Measurements from ENCODE around the gene STX3. TPM values are rescaled to one million over a fixed set of nuclear protein-coding genes. Genes with fewer than 3 reads are reported as not detected.
A peak's percentile ranks its signal among the peaks of the same experiment; 100 is the strongest.

STX3 gene
- total and polyA plus RNA-seq, 8 donors: 12.1 to 21.5 (median 15.3) TPM

DNA sequence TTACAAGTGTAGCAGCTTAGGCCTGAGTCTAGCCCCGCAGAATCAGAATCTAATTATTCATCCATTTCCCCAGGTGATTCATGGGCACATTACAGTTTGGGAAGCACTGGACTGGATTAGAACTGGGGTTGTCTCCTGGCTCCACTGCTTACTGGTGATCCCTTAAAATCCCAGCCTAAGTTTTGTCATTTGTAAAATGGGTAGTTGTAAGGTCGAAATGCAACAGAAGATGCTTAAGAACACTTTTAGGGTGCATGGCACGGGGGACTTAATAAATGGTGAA is 1.3 kb downstream of the STX3 start:
- no peak for ATAC-seq
- 22 to 32% methylated on average over 3 of the region's 3 CpGs for WGBS, 2 donors
- peaks cover 0 to 15% (median 7%) of the 10 kb centered on the region in 3 donors for H3K4me1 ChIP-seq

DNA sequence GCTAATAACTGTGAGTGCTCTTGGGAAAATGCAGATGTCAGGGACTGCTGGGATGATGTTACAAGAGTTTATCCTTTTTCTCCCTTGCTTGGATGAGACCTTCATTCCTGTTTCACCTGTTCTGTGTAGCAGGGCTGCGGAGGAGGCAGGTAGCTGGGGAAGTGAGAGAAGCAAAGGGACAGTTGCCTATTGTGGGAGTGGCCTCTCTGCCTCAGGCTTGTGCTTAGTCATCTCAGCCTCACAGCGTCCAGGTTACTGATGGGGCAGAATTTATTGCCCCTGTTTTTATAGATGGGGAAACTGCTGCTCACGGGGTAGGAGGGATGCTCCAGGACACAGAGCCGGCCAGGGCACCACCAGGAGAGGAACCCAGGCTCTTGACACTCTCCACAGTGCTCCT is 1.7 kb downstream of the STX3 start:
- H3K27me3 ChIP-seq: no peaks in the 10 kb centered on the region
- H3K36me3 ChIP-seq: no peaks in the 10 kb centered on the region
- intact Hi-C loops (cut with DNase I): no loop called here
- peaks cover 0 to 18% (median 7%) of the 10 kb centered on the region in 3 donors for H3K4me1 ChIP-seq
- H3K27ac ChIP-seq: peak overlapping the region in 2 of 4 donors; percentile 91 to 95
- 32% methylated on average over 4 of the region's 4 CpGs for WGBS, 2 donors
- peak; percentile 15 to 50 (median 18) for ATAC-seq
- peak in 4 of 6 donors; percentile 29 to 44 (median 40) for DNase-seq
- FAIRE-seq: no peak
- peak overlapping the region in 2 of 4 donors; percentile 90 to 94 for H3K4me3 ChIP-seq
- no peaks in the 10 kb centered on the region for H3K9me3 ChIP-seq
- TF ChIP-seq, protein P1, sequence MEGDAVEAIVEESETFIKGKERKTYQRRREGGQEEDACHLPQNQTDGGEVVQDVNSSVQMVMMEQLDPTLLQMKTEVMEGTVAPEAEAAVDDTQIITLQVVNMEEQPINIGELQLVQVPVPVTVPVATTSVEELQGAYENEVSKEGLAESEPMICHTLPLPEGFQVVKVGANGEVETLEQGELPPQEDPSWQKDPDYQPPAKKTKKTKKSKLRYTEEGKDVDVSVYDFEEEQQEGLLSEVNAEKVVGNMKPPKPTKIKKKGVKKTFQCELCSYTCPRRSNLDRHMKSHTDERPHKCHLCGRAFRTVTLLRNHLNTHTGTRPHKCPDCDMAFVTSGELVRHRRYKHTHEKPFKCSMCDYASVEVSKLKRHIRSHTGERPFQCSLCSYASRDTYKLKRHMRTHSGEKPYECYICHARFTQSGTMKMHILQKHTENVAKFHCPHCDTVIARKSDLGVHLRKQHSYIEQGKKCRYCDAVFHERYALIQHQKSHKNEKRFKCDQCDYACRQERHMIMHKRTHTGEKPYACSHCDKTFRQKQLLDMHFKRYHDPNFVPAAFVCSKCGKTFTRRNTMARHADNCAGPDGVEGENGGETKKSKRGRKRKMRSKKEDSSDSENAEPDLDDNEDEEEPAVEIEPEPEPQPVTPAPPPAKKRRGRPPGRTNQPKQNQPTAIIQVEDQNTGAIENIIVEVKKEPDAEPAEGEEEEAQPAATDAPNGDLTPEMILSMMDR (IDR thresholded peaks at IDR 0.05): no peak

More for the DNA sequence above, 1.3 kb downstream of the STX3 start:
- TF ChIP-seq, protein P1 (IDR thresholded peaks at IDR 0.05): no peak
- no peaks in the 10 kb centered on the region for H3K27me3 ChIP-seq
- peak overlapping the region in 2 of 4 donors; percentile 90 to 94 for H3K4me3 ChIP-seq
- peak overlapping the region in 2 of 4 donors; percentile 91 to 95 for H3K27ac ChIP-seq
- intact Hi-C loops (cut with DNase I): no loop called here
- H3K36me3 ChIP-seq: no peaks in the 10 kb centered on the region
- no peak for DNase-seq
- no peaks in the 10 kb centered on the region for H3K9me3 ChIP-seq
- no peak for FAIRE-seq

- ATAC-seq (no peak), FAIRE-seq (no peak), DNase-seq (no peak)
- WGBS, 2 donors: 82 to 87% methylated on average over 4 of the region's 4 CpGs
- H3K27ac ChIP-seq: no peak overlapping the region
- no peaks in the 10 kb centered on the region for H3K9me3 ChIP-seq
- H3K4me1 ChIP-seq: peaks cover 0 to 19% (median 7%) of the 10 kb centered on the region in 3 donors
- no peaks in the 10 kb centered on the region for H3K36me3 ChIP-seq
- H3K4me3 ChIP-seq: no peak overlapping the region
- TF ChIP-seq, protein P1 (IDR thresholded peaks at IDR 0.05): no peak
- no peaks in the 10 kb centered on the region for H3K27me3 ChIP-seq
- intact Hi-C loops (cut with DNase I): no loop called here
Observed at GRCh38 chr11:59758401-59759037, 3.3 kb downstream of the STX3 start.

DNA sequence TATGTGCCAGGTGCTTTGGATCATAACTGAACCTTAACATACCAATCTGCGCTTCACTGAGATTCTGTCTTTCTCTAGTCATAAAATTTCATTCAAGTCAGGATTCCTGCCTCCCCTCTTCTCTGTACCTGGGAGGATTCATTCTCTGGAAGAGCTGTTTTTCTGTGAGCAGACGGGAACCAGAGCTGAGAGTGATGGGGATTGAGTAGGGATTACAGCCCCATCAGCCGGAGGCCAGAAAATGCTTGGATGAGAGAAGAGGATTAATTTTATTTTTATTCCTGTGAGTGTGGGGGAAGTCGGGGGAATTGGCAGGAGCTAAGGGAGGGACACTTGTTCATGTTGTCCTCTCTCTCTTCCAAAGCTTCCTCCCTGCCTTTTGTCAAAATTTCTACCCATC is 4.7 kb downstream of the STX3 start:
- Histone ChIP-seq H3K27me3 (no peaks in the 10 kb centered on the region), H3K4me1 (peaks cover 0 to 19% (median 7%) of the 10 kb centered on the region in 3 donors), H3K27ac (no peak overlapping the region), H3K36me3 (no peaks in the 10 kb centered on the region), H3K4me3 (no peak overlapping the region), H3K9me3 (no peaks in the 10 kb centered on the region)
- ATAC-seq (no peak), FAIRE-seq (no peak), DNase-seq (no peak)
- 82 to 87% methylated on average over 4 of the region's 4 CpGs for WGBS, 2 donors
- intact Hi-C loops (cut with DNase I): no loop called here
- TF ChIP-seq, protein P1 (IDR thresholded peaks at IDR 0.05): no peak

DNA sequence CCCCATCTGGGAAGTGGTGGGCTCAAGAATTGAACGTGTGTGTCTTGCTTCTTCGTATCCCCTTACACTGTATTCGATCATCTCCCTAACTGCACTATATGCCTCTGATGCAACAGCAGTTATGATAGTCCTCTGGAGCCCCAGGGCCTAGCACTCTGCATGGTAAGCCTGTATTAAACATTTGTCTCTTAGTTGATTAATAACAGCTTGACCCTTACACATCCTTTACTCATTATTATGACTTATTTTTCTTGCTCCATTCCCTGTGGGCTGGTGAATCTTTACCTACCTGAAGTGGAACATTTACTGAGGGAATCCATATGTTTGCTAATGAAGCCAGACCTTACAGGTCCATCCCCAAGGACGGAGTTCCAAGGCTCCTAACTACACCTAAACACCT is 5.6 kb downstream of the STX3 start:
- intact Hi-C loops (cut with DNase I): no loop called here
- no peak overlapping the region for H3K27ac ChIP-seq
- H3K9me3 ChIP-seq: no peaks in the 10 kb centered on the region
- 75 to 84% methylated on average over 4 of the region's 4 CpGs for WGBS, 2 donors
- H3K4me1 ChIP-seq: peaks cover 0 to 19% (median 7%) of the 10 kb centered on the region in 3 donors
- FAIRE-seq: no peak
- H3K27me3 ChIP-seq: no peaks in the 10 kb centered on the region
- H3K36me3 ChIP-seq: no peaks in the 10 kb centered on the region
- no peak for DNase-seq
- no peak overlapping the region for H3K4me3 ChIP-seq
- TF ChIP-seq, protein P1 (IDR thresholded peaks at IDR 0.05): no peak
- ATAC-seq: no peak
